Fibroblast of lung (primary cell): ENCODE results near the gene GLG1. TPM values are rescaled to one million over a fixed set of nuclear protein-coding genes. Genes with fewer than 3 reads are reported as not detected.

Experiments used
- polyA plus RNA-seq, 2 donors: library from polyadenylated mRNA; depleted of rRNA in 1 of 2; stranded (reverse) in 1 of 2; unstranded in 1 of 2; fragments of >200 nt; gene quantifications; 2 replicates each; pipeline ENCODE4 v1.2.1, GENCODE V29; 2011 to 2012; ENCODE audit warnings: missing spikeins in 1 of 2
- total RNA-seq: library from RNA; depleted of rRNA; stranded (reverse); fragments of >200 nt; gene quantifications from 2 replicates; pipeline ENCODE4 v1.2.1, GENCODE V29; 2014

GLG1 gene
- total and polyA plus RNA-seq, 2 donors (not counting 1 experiment from before 2014, with no cell fraction given): 138 to 150 TPM

Other genes starting within 250 kb of the GLG1 start
- 0.26 TPM in 1 of 2 replicates, not detected in the other for gene NPIPB15, start 230.8 kb downstream of the GLG1 start, total RNA-seq
- gene NPIPB15, start 230.8 kb downstream of the GLG1 start, polyA plus RNA-seq: 1.9 TPM in 1 of 2 replicates, not detected in the other
- 0.77 and 0.83 TPM in 2 replicates for gene CLEC18B, start 185.6 kb downstream of the GLG1 start, total RNA-seq
- 0.15 TPM in 1 of 2 replicates, not detected in the other for gene CLEC18B, start 185.6 kb downstream of the GLG1 start, polyA plus RNA-seq
- 9.2 and 12.9 TPM in 2 replicates for gene RFWD3, start 59.8 kb upstream of the GLG1 start, total RNA-seq
- 15.2 and 28.4 TPM in 2 replicates for gene RFWD3, start 59.8 kb upstream of the GLG1 start, polyA plus RNA-seq
- 4.6 and 5.8 TPM in 2 replicates for gene MLKL, start 93.7 kb upstream of the GLG1 start, total RNA-seq
- gene MLKL, start 93.7 kb upstream of the GLG1 start, polyA plus RNA-seq: 4.3 and 4.8 TPM in 2 replicates
- not detected in 2 replicates for gene FA2H, start 167.7 kb upstream of the GLG1 start, total RNA-seq
- not detected in 2 replicates for gene FA2H, start 167.7 kb upstream of the GLG1 start, polyA plus RNA-seq